HL-60/S4 (cell line): ENCODE measurements around the gene DYSF.
"Not testable (repeated sequence)": the region's sequence is repeated elsewhere in the genome, so short reads cannot be mapped to it uniquely, and the experiment has no call there.

Experiments used
- in situ Hi-C: fragments of 300-500 bp; cut with MboI; formaldehyde crosslinking; loops from 2 replicates; pipeline ENCODE4 v1.14.3; 2022; ENCODE audit warnings: low sequenced_read_pairs

DYSF gene

DNA sequence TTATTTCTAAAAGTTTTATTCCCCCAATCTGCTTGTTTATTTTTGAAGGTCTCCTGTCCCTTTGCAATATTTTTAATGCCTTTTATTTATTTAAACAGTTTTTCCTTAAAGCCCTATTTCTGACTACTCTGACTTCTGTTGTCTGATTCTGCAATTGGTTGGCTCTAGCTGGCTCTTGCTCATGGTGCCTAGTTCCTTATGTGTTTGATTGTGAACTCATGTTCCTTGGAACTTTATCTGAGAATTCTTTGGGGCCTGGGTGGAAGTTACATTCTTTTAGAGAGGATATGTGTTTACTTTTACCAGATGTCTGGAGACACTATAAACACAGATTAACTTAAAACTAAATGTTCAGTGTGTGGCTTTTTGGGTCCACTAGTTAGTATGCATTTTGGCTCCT lies 175.9 kb downstream of the DYSF start:
- in situ Hi-C loops = no loop called here

DNA sequence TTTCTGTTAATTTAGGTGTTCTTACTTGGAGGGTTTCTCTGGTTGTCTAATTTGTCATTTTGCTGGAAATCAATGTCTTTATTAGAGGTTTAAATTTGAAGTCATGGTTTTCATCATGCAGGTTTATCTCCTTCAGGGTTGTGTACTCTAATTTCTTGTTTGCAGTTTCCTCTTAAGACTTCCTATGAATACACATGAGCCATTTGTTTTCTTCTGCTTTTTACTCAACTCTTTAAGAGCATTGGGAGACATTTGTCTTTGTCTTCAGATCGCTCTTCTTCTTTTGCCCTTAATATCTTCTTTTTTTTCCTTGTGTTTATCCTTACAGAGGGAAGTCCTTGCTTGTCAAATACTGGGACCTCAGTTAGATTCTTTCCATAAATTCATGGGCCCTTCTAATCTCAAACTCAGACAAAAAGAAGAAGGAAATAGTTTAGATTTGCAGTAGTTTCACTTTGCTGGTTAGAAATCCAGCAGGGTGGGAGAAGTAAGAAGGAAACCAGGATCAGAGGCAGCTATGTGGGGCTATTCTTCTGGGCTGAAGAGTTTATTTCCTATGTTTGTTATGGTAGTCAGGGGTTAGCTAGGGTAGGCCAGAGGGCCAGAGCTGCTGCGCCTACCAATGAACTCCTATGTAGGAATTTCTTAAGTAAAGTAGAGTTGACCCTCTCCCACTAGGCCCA lies 176.6 kb downstream of the DYSF start:
- in situ Hi-C loops = no loop called here

GRCh38 chr2:71630454-71631328 lies 177.3 kb downstream of the DYSF start:
- in situ Hi-C loops = no loop called here

GRCh38 chr2:71631411-71631931 lies 178.1 kb downstream of the DYSF start:
- in situ Hi-C loops = no loop called here

DNA sequence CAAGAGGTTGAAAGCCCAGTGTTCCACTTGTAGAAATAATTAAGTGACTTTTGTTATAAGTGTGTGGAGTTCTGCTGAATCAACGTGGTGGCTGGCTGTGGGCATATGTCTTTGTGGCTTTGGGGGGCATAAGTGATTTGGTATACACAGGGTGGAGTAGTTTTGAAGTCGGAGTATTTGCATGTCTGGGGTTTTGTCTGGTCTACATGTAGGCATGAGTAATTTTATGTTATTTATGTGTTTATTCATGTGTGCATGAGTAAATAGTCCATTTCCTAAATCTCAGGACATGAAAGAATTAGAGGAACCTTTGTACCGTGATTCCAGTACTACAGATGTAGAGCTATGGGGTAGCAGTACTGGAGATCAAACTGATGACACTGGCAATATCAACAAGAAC lies 179.7 kb downstream of the DYSF start:
- in situ Hi-C loops = no loop called here

GRCh38 chr2:71634567-71634966 lies 181.2 kb downstream of the DYSF start:
- in situ Hi-C loops = no loop called here

DNA sequence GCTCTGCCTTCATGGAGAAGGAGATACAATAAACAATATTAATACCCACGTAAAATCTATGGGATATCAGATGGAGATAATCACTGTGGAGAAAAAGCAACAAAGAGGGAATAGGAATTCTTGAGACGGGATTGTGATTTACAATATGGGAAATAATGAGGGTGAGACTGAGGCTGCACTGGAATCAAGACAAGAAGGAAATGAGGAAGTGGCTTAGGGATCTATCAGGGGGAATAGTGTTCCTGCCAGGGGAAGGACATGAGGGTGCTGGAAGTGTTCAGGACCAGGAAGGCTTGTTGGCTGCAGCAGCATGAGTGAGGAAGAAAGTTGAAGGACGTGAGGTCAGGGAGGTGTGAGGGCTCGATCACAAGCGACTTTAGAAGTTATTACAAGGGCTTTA lies 182.4 kb downstream of the DYSF start:
- in situ Hi-C loops = no loop called here

GRCh38 chr2:71637168-71637567 lies 183.8 kb downstream of the DYSF start:
- in situ Hi-C loops = no loop called here

GRCh38 chr2:71637736-71638135 lies 184.4 kb downstream of the DYSF start:
- in situ Hi-C loops = no loop called here

- in situ Hi-C loops = no loop called here
These were observed 186.4 kb downstream of the DYSF start for GRCh38 chr2:71639735-71640134.

DNA sequence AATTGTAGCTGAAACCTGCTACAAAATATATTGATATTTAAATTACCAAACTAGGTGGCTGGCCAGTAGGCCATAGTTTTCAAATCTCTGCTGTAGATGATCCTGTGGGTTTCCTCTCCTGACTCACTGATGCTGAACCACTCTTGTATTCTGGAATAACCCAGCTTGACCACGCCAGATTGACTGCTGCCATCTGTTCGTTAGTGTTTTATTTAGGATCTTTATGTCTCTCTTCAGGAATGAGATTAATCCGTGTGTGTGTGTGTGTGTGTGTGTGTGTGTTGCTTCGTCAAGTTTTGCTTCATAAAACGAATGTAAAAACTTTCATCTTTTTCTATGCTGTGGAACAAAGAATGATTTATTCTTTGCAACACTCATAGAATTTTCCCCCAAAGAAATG lies 187.1 kb downstream of the DYSF start:
- in situ Hi-C loops = no loop called here

GRCh38 chr2:71643674-71644357 lies 190.5 kb downstream of the DYSF start:
- in situ Hi-C loops = no loop called here

DNA sequence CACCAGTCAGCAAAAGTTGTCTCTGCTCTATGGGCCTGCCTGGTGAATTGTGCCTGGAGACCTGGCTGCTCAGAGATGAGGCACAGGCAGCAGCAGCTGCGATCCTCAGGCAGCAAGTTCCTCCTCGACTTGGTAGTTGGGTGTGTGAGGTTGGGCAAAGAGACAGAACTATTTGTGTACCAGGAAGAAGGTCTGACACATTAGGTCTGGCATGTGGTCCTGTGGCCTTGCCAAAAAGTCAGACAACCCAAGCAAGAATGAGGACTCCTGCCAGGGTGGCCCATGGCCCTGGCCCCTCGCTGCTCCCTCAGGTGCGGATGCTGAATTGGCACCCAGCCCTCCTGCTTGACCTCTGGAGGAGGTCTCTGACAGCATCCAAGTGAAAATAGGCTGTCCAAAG lies 192.7 kb downstream of the DYSF start:
- in situ Hi-C loops = no loop called here

DNA sequence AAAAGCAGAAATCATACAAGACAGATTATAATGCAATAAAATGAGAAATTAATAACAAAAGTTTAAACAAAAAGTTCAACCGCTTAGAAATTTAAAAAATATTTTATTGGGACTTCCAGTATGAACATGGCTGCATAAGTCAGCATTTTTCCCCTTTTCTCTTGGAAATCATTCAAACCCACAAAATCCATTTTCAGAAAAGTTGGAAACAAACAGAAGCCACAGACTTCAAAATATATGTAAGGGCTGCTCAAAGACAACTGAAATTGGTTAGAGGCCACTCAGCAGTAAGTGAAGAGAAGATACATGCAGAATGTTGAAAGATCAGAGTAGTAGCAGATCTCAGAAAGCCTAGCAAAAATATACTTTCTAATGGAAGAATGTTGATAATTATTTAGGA lies 194.0 kb downstream of the DYSF start:
- in situ Hi-C loops = no loop called here

DNA sequence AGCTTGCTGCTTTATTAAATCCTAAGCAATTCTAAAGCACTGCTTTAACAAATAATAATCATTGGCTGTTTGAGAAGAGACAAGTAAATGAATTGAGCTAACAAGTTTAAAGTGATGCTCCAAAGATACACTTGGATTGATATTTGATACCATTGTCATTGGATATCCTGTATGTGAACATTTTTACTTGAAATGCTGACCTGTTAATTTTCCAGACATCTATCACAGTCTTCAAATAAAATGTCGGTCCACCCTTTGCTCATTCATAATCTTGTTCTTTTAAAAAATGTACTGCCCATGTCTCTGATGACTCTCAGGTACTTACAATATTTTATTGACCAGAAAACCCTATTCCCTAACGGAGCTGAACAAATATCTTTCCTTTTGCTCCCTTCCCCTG lies 202.1 kb downstream of the DYSF start:
- in situ Hi-C loops = no loop called here

DNA sequence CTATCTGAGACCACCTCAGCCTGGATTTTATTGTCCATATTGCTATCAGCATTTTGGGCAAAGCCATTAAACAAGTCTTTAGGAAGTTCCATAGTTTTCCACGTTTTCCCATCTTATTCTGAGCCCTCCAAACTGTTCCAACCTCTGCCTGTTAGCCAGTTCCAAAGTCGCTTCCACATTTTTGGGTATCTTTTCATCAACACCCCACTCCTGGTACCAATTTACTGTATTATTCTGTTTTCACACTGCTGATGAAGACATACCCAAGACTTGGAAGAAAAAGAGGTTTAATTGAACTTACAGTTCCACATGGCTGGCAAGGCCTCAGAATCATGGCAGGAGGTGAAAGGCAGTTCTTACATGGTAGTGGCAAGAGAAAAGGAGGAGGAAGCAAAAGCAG lies 204.9 kb downstream of the DYSF start:
- in situ Hi-C loops = not testable (repeated sequence)

GRCh38 chr2:71658771-71659170 lies 205.4 kb downstream of the DYSF start:
- in situ Hi-C loops = no loop called here

GRCh38 chr2:71659868-71660518 lies 206.6 kb downstream of the DYSF start:
- in situ Hi-C loops = no loop called here

DNA sequence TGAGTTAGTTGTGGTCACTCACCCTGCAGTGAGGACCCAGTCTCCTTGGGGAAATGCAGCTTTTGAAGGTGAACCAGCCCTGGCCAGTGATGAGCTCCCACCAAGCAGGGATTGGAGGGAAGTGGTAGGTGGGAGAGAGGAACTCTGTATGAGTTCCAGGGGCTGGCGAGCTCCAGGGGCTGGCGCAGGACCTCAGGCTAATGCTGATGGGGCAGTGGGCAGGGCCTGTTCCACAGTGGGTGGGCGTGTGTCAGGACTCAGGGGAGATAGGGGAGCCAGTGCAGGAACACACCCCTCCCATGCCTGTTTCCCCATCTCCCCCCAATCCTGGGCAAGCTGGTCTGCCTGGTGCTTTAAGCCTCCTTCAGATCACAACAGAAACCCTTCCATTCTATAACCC lies 208.4 kb downstream of the DYSF start:
- in situ Hi-C loops = no loop called here

- in situ Hi-C loops = no loop called here
These were observed 209.5 kb downstream of the DYSF start for GRCh38 chr2:71662665-71663394.
